Urothelium cell line (cell line): ENCODE measurements around the gene METTL9.
"Not testable (repeated sequence)": the region's sequence is repeated elsewhere in the genome, so short reads cannot be mapped to it uniquely, and the experiment has no call there.

ENCODE experiments used
- DNase-seq: peaks from one replicate; pipeline ENCODE4 v3.0.0; 2011; ENCODE audit warnings: low spot score, mixed read lengths
- FAIRE-seq: peaks from 2 replicates; lab custom pipeline; 2011; peaks lifted over from hg19 to GRCh38; lab: Jason Lieb, UNC

METTL9 gene

DNA sequence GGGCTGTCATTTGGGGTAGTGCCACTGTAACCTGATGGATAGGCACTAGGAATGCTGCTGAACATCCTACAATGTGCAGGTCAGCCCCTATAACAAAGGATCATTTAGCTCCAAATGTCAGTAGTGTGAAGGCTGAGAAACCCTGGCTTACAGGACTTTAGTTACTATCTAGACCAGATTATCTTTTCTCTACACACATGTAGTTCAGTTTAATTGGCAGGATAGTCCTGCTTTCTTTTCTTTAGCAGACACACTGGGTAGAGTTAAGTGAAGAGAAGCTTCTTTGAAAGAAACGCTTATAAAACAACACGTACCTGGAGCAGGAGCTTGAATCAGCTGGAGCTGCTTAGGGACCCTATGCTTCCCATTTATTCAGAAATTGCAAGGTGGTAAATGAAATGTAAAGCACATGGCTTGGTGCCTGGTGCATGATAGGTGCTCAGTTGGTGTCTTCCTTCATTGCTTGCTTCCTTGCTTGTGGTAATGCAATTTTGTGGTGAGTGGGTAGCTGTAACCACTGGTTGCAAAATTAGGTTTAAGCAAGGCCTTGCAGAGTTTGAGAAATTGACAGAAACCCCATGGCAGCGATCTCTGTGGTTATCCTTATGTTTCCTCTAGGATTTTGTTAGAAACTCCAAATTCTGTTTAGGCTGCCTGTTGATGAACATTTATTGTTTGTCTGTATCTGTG lies 9.4 kb downstream of the METTL9 start:
- DNase-seq (no peak), FAIRE-seq (no peak)

DNA sequence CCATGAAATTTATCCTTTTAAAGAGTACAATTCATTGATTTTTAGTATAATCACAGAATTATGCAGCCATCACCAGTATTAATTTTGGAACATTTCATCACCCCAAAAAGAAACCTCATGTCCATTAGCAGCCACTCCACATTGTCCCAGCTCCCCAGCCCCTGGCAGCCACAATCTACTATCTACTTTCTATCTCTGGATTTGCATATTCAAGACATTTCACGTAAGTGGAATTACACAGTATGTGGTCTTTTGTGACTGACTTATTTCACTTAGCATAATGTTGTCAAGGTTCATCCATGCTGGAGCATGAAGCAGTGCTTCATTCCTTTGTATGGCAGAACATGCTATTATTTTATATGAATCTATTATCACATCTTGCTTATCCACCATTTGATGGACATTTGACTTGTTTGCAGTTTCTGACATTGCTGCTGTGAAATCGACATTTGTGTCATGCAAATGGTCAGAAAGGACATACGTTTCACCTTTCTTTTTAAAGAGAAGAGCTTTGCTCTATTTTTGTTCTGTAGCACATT lies 10.7 kb downstream of the METTL9 start:
- DNase-seq (no peak), FAIRE-seq (no peak)

DNA sequence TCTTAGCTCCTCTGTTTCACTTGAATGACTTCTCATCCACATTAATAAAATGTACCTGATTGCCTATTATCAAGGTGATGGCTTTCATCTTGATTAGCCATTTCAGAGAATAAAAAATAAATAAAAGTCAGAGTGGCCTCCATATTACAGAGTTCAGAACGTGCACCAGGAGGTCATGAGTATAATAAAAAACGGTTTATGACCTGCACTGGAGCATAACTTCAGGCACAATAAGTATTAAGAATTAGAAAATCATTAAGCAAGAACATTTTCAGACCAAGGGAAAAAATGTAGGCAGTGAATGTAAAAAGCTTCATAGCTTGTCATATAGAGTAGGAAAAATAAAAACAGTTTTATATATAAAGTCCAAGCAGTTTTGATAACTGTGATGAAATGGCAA lies 11.4 kb downstream of the METTL9 start:
- FAIRE-seq, result no peak
- no peak for DNase-seq

DNA sequence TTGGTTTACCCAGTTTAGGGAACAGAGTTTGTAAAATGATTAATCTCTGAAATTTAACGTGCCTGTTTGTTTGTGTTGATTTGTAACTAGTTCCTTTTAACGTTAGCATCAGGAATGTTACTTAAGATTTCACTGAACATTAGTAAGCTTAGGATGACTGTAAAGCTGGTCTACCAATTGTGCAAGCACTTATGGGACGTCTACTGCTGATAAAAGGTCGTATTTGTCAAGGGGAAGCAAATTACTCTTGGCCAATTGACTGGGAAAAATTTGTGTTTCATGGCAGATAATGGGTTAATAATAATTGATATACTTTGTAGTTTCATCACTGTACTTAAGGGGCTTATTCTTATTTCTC lies 11.8 kb downstream of the METTL9 start:
- DNase-seq, result no peak
- FAIRE-seq, result no peak

DNA sequence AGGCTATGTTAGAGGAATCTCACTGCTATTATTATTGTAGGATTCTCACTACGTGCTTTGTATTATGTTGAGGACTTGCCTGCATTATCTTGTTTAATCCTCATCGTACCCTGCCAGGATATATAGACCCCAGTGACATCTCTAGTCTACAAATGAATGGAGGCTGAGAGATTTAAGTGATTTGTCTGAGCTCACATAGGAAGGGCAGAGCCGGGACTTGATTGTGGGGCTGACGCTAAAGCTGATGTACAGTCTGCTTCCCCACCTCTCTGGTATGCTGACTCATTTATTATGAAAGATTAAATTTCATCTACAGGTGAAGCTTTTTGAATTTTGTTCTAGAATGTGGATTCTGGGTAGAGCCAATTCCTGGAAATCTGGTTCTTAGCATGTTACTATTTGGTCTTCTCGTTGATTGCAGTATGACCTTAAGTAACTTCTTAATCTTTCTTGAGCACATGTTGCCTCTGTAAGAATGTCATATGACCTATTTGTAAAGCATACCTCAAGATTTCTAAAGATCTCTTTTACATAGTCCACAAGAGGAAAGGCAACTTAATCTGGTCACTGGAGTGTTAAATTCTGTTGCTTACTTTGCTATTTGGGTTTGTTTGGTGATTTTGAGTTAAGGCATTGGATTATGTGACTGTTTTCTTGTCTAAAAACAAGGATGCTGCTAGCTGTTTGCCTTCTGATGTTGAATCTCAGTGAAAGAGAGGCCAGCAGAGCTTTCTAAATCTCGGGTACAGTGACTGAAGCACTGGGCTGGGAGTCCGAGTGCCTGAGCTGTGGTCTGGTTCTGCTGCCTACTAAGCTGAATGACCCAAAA lies 12.4 kb downstream of the METTL9 start:
- FAIRE-seq, result no peak
- DNase-seq, result no peak

DNA sequence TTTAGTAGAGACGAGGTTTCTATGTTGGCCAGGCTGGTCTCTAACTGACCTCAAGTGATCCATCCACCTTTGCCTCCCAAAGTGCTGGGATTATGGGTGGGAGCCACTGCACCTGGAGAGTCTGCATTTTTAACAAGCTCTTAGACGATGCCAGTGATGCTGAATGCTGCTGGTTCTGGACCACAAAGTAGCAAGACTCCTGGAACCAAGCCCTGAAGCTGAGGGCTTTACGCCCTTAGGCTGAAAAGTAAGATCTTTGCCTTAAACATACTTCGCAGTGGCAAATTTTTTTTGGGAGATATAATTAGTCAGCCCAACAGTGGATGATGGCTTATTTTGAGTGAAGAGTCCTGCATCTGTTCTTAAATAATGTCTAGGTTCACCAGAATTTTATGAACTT lies 14.0 kb downstream of the METTL9 start:
- no peak for FAIRE-seq
- DNase-seq, result no peak

DNA sequence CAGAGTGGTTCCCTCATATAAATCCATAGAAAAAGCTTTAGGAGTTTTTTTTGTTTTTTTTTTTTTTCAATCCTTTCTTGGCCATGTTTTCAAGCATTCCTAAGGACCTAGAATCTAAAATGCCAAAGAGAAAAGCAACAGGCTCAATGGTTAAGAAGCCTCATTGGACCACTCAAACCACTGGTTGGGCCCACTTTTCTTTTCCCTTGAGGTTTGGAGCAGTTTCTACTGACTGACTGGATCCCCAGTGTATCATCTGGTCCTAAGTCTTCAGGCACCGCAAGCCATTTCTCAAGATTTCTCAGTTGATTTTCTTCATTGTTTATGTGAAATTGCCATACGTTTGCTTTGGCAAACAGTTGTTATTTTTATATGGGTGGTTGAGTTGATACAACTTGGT lies 14.4 kb downstream of the METTL9 start:
- no peak for FAIRE-seq
- DNase-seq, result no peak

DNA sequence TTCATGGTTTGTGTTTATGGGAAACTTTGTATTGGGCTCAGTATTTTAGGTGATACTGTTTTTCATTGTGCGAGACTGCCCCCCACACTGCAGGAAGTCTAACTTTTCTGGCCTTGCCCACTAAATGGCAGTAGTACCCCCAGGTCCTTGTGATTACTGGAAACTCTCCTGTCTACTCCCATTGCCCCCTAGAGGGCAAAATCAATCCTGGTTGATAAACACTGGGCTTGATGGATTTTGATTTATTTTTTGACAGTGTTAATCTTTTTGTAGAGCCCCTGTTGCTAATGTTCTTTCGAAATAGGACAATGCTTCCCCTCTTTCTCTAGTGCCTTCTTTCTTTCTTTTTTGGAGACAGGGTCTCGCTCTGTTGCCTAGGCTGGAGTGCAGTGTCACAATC lies 15.5 kb downstream of the METTL9 start:
- FAIRE-seq (no peak), DNase-seq (no peak)

DNA sequence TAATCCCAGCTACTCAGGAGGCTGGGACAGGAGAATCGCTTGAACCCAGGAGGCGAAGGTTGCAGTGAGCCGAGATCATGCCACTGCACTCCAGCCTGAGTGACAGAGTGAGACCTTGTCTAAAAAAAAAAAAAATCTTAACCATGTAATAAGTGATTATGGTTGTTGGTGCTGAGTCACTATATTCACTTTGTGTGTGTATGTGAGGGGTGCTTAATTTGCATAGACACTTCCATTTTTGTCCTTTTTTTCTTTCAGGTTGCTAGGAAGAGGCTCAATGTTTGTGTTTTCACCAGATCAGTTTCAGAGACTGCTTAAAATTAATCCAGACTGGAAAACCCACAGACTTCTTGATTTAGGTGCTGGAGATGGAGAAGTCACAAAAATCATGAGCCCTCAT lies 18.2 kb downstream of the METTL9 start:
- DNase-seq, result no peak

DNA sequence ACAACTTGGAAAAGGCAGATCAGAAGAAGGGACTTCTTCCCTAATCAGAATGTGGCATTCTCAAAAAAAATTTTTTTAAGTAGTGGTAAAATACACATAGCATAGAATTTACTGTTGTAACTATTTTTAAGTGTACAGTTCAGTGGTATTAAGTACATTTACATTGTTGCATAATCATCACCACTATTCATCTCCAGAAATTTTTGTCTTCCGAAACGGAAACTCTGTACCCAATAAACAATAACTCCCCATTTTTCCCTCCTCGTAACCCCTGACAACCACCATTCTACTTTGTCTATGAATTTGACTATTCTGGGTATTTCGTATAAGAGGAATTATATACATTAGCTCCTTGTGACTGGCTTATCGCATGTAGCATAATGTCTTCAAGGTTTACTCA lies 18.9 kb downstream of the METTL9 start:
- DNase-seq, result no peak
- FAIRE-seq, result no peak

More for the DNA sequence above, 18.2 kb downstream of the METTL9 start:
- no peak for FAIRE-seq

DNA sequence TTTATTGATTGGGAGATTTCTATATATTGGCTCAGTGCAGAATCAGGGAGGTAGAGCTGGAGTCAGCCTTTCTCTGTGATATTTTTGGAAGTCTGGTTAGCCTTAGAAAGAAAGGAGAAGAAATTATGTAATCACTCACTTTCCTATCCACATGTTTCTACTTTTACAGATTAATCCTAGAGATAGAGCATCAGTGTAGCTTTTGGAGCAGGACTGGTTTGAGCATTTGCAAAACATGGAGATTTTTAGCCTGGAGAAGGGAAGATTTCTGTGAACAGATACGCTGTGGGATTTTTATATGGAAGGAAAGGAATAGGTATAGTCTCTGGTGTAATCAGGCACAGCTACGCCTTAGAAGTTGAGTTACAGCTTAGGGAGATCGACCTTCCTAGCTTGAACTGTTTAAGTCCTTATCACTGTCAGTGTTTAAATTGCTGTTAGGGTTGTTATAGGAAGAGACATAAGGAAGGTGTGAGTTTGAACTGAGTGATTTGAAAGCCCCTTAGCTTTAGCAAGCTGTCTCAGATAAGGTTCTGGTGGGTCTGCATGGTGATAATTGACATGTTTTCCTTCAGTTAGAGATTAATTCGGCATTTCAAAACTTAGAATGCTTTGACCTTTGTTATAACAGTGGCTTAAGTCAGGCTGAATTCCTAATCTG lies 20.5 kb downstream of the METTL9 start:
- DNase-seq (no peak), FAIRE-seq (no peak)

DNA sequence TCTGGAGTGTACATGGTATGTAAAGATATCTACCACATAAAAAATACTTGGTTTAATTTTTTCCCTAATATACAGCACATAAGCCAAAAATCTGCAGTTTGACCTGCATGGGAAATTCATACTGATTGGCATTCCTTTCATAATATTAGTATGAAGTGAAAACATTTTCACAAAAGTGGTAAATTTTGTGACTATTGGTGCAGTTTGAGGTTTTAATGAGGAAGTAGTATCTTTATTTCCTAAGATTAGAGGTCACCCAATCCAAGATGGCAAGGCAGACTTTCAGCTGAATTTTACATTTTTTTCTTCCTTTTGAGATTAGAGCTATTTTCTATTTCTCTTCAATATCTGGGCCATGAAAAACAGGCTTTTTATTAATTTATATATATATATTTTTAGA lies 21.2 kb downstream of the METTL9 start:
- DNase-seq, result no peak
- FAIRE-seq, result no peak

DNA sequence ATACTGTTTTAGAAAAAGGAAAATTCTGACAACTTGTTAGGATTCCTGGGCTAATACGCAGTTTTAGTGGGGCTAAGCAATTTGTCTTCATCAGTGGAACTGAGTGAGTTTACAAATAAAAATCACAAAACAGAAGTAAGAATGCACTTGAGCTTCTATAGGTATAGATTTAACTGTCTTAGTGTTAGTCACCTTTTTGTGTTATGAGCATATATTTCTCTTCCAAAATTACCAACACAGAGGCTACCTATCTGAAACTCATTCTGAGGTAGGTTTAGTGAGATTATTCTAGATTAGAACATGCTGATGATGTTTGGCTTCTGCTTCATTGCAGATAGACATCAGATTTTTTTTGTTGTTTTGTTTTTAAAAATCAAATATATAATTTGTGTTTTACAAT lies 23.2 kb downstream of the METTL9 start:
- no peak for DNase-seq
- no peak for FAIRE-seq

DNA sequence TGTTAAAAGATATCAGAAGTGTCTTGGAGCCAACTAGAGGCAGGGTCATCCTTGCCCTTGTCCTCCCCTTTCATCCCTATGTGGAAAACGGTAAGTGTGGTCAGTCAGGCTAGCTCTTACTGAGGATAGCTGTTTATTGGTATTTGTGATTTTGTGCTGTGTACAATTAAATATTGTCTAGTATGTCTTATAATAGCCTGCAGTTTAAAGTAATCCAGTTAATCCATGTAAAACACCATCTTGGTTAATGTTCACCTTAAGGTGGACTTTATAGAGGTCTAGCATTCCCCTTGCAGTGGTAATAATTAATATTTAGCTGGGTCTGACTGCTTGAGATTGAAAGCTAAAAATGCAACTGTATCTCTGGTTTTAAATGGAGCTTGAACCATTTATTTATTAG lies 25.6 kb downstream of the METTL9 start:
- FAIRE-seq, result no peak
- no peak for DNase-seq

DNA sequence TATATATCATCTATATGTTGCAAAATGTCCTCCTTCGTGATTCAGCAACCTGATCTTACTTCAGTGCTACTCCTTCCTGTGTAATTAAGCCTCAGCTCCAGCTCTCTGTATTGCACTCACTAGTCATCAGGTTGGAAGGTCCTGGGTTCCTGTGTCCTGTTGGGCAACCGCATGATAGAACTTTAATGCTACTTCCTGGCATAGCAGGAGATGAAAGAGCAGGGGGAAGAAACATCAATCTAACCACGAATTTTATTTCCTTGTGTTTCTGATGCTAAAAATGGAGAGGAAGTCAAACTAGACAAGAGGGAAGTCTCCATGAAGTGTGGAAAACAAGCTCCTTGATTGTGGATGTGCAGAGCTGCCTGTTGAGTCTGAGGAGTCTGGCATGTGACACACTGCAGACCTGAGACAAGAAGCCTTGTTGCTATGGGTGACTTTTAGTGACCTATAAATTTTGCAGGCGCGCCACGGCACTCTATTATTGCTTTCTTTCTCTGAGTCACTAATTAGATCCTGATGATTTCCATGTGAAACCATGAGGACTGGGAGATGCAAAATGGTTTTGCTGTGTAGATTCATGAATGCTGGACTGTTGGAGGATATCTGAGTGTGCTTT lies 27.4 kb downstream of the METTL9 start:
- DNase-seq, result no peak

DNA sequence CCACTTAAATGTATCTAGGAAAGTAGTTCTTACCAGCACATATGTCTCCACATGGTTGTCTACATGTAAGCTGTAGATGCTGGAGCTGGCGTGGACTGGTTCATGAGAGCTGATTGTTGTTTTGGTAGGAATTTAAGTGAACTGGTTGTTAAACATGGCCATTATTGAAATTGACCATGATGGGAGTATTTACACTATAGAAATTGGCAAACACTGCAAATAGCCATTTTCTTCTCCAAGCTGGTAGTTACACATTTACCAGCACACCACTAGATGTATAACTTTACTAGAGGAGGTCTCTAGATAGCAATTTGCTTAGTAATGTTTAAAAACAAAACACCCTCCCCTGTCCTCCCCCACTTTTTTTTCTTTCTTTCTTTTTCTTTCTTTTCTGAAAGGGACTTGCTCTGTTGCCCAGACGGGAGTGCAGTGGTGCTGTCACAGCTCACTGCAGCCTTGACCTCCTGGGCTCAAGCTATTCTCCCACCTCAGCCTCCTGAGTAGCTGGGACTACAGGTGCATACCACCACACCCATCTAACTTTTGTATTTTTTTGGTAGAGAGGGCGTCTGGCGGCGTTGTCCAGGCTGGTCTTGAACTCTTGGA lies 28.8 kb downstream of the METTL9 start:
- no peak for FAIRE-seq
- DNase-seq, result no peak

More for the DNA sequence above, 27.4 kb downstream of the METTL9 start:
- FAIRE-seq, result no peak

DNA sequence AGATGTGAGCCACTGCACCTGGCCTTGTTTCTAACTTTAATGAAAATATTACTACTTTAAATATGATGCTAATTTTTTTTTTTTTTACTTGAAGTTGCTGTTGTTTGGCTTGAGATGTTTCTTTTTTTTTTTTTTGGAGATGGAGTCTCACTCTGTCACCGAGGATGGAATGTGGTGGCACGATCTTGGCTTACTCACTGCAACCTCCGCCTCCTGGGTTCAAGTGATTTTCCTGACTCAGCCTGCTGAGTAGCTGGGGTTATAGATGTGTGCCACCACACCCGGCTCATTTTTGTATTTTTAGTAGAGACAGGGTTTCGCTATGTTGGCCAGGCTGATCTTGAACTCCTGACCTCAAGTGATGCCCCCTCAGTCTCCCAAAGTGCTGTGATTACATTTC lies 29.4 kb downstream of the METTL9 start:
- FAIRE-seq (no peak), DNase-seq (no peak)

DNA sequence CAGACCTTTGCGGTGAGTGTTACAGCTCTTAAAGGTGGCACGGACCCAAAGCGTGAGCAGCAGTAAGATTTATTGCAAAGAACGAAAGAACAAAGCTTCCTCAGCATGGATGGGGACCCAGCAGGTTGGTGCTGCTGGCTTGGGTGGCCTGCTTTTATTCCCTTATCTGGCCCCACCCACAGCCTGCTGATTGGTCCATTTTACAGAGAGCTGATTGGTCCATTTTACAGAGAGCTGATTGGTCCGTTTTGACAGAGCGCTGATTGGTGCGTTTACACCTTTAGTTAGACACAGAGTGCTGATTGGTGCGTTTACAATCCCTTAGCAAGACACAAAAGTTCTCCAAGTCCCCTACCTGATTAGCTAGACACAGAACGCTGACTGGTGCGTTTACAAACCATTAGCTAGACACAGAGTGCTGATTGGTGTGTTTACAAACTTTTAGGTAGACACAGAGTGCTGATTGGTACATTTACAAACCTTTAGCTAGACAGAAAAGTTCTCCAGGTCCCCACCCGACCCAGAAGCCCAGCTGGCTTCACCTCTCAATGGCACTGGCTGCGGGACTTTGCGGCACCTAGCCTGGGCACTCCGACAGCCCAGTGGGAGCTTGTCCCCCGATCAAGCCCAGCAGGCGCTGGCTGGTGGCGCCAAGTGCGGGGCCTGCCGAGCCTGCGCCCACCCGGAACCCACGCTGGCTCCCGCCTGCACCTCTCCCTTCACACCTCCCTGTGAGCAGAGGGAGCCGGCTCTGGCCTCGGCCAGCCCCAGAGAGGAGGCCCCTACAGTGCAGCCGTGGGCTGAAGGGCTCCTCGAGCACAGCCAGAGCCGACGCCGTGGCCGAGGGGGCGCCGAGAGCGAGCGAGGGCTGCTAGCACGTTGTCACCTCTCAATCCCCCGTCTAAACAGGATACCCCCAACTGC lies 30.5 kb downstream of the METTL9 start:
- DNase-seq, FAIRE-seq: not testable (repeated sequence)

DNA sequence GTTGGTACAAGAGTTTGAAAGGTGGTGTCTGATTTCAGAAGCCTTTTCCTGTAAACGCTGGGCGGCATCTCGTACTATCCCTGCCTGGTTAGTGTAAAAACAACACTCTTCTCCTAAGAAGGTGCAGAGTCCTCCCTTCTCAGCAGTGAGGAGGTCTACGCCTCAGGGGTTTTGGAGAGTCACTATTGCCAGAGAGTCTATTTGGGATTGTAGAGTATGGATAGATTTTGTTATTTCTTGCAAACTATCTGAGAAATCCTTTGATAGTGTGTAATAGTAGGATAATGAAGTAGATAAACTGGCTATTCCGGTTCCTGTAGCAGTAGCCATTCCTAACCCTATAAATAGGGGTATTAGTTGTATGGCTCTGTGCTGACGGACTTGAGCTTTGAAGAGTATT lies 31.5 kb downstream of the METTL9 start:
- not testable (repeated sequence) for FAIRE-seq, DNase-seq

DNA sequence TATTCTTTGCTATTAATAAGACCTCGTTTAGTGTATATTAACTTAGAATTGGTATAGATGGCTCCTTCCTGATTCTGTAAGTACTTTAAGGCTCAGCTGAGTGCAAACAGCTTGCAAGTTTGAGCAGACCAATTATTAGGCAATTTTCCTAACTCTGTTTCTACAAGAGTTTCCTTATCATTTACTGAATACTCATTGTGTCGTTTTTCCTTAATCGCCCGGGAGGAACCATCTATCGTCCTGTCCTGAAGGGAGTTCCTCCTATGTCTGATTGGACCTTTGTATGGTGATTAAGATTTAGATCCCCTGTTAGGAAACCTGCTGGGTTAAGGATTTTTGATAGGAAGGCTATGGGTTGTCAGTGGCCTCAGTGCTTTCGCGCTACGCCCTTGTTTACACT lies 32.0 kb downstream of the METTL9 start:
- not testable (repeated sequence) for DNase-seq, FAIRE-seq
